AG10803 (cell line): Measurements from ENCODE around the gene C1orf198.

ENCODE experiments used
- DNase-seq: peaks from one replicate; pipeline ENCODE4 v3.0.0; 2010; ENCODE audit warnings: low read depth
- H3K4me3 ChIP-seq: 2 replicates; pipeline ENCODE4 v1.5.1; 2011; ENCODE audit warnings: mild to moderate bottlenecking, low read length, control low read depth
- CTCF ChIP-seq: conservative IDR thresholded peaks from 2 replicates; pipeline ENCODE4 v1.5.1; 2011; ENCODE audit warnings: mild to moderate bottlenecking, low read length, control low read depth, inconsistent platforms

C1orf198 gene

GRCh38 chr1:230867903-230868735 is at the start of gene C1orf198:
Gene C1orf198, minus strand, starts transcription at chr1:230868521. Its CDS starts 9 bp downstream, at chr1:230868512.
- no peak for TF ChIP-seq CTCF
- no peak for DNase-seq
- peak within 1 kb of the TSS; percentile 90 for H3K4me3 ChIP-seq

- H3K4me3 ChIP-seq: no peak overlapping the region
- peak; percentile 88 for TF ChIP-seq CTCF
- peak; percentile 57 for DNase-seq
Measured at GRCh38 chr1:230917284-230918135, 49.2 kb upstream of the C1orf198 start.

- no peak for DNase-seq
- no peak for TF ChIP-seq CTCF
- H3K4me3 ChIP-seq: no peak overlapping the region
Measured at GRCh38 chr1:230916587-230917283, 48.4 kb upstream of the C1orf198 start.

- no peak overlapping the region for H3K4me3 ChIP-seq
- TF ChIP-seq CTCF: no peak
- no peak for DNase-seq
Measured at GRCh38 chr1:230915078-230915477, 46.8 kb upstream of the C1orf198 start.

GRCh38 chr1:230913496-230913895 is 45.2 kb upstream of the C1orf198 start:
- peak; percentile 57 for DNase-seq
- no peak for TF ChIP-seq CTCF
- H3K4me3 ChIP-seq: no peak overlapping the region

- no peak for TF ChIP-seq CTCF
Measured at GRCh38 chr1:230910755-230911117, 42.4 kb upstream of the C1orf198 start.

More at GRCh38 chr1:230910755-230911117, 42.4 kb upstream of the C1orf198 start:
- DNase-seq: peak; percentile 39
- H3K4me3 ChIP-seq: no peak overlapping the region
